Stimulated activated CD4-positive, alpha-beta T cell treated with anti-CD3 and anti-CD28 coated beads, TNF-alpha, amount 100 ng/mL, for 4 hours (primary cell): Measurements from ENCODE around the gene HS2ST1.
"Not testable (repeated sequence)": the region's sequence is repeated elsewhere in the genome, so short reads cannot be mapped to it uniquely, and the experiment has no call there.

ENCODE experiments used
- DNase-seq, 3 experiments: peaks; one replicate each; pipeline ENCODE4 v3.0.0-alpha.2; 2020; ENCODE audit warnings: low read depth in 3 of 3

Gene HS2ST1

GRCh38 chr1:86925742-86926141 is 11.3 kb downstream of the HS2ST1 start:
- DNase-seq, result no peak

- no peak for DNase-seq
Measured at GRCh38 chr1:86926883-86927282, 12.4 kb downstream of the HS2ST1 start.

- DNase-seq, result no peak
Measured at GRCh38 chr1:86928819-86929218, 14.4 kb downstream of the HS2ST1 start.

GRCh38 chr1:86933051-86933450 is 18.6 kb downstream of the HS2ST1 start:
- no peak for DNase-seq

- no peak for DNase-seq
Measured at GRCh38 chr1:86933562-86934377, 19.3 kb downstream of the HS2ST1 start.

GRCh38 chr1:86938450-86938849 is 24.0 kb downstream of the HS2ST1 start:
- no peak for DNase-seq

- DNase-seq, result no peak
Measured at GRCh38 chr1:86938855-86939254, 24.4 kb downstream of the HS2ST1 start.

- no peak for DNase-seq
Measured at GRCh38 chr1:86939406-86939805, 25.0 kb downstream of the HS2ST1 start.

GRCh38 chr1:86940599-86940998 is 26.2 kb downstream of the HS2ST1 start:
- DNase-seq, result no peak

GRCh38 chr1:86942042-86942441 is 27.6 kb downstream of the HS2ST1 start:
- no peak for DNase-seq

- DNase-seq, result no peak
Measured at GRCh38 chr1:86942743-86943142, 28.3 kb downstream of the HS2ST1 start.

GRCh38 chr1:86948212-86948611 is 33.8 kb downstream of the HS2ST1 start:
- no peak for DNase-seq

- DNase-seq, result no peak
Measured at GRCh38 chr1:86950712-86951419, 36.4 kb downstream of the HS2ST1 start.

- no peak for DNase-seq
Measured at GRCh38 chr1:86951430-86951829, 37.0 kb downstream of the HS2ST1 start.

GRCh38 chr1:86953167-86953566 is 38.7 kb downstream of the HS2ST1 start:
- DNase-seq, result no peak

- no peak for DNase-seq
Measured at GRCh38 chr1:86955678-86956077, 41.2 kb downstream of the HS2ST1 start.

- no peak for DNase-seq
Measured at GRCh38 chr1:86956221-86956620, 41.8 kb downstream of the HS2ST1 start.

- no peak for DNase-seq
Measured at GRCh38 chr1:86957221-86957620, 42.8 kb downstream of the HS2ST1 start.

GRCh38 chr1:86960548-86960947 is 46.1 kb downstream of the HS2ST1 start:
- DNase-seq, result no peak

- not testable (repeated sequence) for DNase-seq
Measured at GRCh38 chr1:86963841-86964240, 49.4 kb downstream of the HS2ST1 start.

GRCh38 chr1:86965012-86965826 is 50.8 kb downstream of the HS2ST1 start:
- no peak for DNase-seq

GRCh38 chr1:86965827-86966182 is 51.4 kb downstream of the HS2ST1 start:
- DNase-seq, result no peak
